ENCODE data around the gene SALL3.

Gene SALL3

DNA sequence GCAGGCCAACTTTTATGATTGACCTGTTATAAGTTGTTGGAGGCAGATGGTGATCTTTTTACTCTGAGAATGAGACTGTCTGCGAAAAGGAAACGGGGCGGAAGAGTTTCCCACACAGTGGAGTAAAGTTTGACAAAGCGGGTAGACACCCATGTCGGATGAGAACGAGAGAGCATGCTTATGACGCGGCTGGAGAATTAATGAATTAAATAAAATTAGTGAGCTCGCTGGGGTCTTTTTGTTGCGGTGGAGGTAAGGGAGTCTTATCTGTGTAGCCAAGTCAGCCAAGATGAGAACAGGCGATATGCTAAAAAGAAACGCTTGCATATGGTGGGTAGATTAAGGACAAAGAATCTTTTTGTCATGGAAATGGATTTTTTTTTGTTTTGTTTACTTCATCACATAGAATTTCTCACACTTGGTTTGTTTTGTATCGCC is 1.8 kb downstream of the SALL3 start:
- no peak for DNase-seq

DNA sequence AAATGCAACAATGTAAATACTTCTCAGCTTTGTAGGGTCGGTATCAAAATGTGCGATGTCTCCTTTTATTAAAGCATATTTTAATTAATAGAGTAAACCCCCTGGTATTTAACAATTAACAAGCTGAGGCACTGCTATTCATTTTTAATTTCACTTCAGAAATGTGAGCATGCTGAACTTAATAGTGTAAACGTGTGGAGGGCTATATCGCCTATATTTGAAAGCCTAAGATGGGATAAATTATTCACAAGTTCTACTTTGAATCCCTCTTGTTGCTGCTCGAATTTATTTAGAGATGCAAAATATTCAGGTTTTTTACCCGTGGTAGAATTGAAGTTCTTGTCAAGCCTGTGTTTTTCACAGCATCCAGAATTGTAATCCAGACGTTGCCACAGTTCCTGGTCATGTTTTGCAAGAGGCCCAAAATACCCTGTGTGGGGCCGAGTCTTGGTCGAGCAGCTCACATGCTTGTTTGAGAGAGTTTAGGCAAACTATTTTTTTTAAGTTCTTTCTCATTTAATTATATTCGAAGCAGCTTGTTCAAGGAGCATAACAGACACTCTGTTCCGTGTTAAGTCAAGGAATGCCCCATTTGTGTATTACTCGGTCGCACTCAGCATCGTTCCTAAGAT is 2.5 kb downstream of the SALL3 start:
- no peak for DNase-seq

DNA sequence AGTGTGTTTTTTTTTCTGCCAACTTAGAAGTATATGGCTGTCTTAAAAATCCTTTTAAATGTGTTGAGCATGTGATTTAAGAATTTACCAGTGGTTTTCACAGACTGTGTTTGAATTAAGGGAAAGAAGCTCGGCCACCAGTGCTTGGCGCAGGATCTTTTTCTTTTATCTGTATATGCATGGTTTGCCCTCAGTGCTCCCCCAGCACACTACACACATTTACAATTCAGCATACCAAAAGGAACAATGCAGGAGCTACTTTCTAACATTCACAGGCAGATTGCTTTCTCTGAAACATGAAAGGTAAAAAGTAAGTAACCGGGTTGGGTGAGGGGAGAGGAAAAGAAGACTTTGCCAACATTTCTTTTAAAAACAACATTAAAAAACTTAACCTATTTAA is 3.9 kb downstream of the SALL3 start:
- DNase-seq: no peak

DNA sequence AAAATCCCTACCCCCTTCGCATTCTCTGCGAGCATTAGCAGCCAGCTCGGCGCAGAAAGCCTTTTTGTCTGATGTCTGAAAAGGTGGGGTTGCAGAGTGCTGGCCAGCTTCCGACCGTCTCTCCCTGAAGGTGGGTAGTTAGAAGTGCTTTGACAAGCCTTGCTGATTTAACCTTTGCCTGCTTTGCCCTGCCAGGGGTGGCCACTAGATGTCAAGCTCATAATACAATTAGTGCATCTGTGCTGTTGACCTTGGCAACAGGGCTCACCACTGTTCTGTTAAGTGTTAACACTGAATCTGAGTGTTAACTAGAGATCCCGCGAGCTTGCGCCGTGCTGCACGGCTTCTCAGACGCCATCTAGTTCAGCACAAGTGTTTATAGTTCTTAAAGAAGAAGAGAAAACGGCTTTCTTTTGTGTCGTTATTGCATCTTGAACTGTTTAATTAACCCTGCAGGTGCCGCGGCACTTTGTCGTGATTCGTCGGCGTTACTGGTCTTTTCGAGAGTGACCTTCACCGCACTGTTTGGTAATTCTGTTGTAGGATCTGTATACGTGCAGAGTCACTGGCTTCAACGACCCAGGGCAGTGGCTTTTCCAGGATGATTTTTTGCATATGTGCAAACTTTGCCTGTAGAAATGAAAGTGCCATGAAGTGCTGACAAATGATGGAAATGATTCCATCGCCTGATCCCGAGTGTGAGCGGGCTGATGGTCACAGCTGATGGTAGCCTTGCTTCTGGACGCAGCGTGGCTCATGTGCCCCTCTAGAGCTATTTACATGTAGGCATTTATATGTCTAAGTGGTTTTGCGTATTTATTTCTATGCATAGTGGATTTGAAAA is 5.5 kb downstream of the SALL3 start:
- DNase-seq: no peak

DNA sequence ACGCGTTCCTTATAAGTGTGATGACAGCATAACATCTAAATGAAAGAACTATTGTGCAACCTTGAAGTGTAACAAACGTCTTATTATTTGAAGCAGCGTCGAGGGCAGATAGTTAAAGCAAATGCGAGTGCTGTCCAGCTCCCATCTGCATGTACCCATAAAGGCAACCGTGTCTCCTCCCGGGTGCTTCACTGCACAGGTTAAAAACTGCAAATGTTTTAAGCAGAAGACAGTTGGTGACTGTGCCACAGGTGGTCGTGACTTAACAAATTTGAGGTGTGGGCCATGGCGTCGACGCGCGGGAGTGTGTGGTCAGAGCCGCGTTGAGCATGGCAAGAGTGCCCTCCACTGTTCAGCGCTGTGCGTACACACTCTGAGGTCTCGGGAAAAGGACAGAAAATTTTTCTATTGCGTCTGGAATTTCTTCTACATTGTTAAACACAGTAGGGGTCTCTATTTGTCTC is 6.4 kb downstream of the SALL3 start:
- DNase-seq: no peak

DNA sequence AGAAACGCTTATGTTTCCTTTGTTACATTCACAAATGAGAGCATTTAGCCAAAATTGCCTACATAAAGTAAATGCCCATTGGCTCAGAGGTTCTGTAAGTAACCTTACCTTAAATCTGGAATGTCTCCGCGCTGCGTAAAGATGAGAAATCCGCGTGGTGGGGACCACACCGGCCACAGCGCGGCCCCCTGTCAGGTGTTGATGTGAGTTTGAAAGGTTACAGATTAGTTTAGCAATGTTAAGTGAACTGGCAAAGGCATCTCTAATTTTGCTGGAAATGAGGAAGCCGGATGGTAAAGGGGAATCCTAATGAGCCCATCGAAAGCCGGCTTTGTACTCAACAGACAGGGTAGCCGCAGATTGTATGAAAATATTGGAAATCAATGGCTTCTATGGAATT is 11.8 kb downstream of the SALL3 start:
- no peak for DNase-seq

DNA sequence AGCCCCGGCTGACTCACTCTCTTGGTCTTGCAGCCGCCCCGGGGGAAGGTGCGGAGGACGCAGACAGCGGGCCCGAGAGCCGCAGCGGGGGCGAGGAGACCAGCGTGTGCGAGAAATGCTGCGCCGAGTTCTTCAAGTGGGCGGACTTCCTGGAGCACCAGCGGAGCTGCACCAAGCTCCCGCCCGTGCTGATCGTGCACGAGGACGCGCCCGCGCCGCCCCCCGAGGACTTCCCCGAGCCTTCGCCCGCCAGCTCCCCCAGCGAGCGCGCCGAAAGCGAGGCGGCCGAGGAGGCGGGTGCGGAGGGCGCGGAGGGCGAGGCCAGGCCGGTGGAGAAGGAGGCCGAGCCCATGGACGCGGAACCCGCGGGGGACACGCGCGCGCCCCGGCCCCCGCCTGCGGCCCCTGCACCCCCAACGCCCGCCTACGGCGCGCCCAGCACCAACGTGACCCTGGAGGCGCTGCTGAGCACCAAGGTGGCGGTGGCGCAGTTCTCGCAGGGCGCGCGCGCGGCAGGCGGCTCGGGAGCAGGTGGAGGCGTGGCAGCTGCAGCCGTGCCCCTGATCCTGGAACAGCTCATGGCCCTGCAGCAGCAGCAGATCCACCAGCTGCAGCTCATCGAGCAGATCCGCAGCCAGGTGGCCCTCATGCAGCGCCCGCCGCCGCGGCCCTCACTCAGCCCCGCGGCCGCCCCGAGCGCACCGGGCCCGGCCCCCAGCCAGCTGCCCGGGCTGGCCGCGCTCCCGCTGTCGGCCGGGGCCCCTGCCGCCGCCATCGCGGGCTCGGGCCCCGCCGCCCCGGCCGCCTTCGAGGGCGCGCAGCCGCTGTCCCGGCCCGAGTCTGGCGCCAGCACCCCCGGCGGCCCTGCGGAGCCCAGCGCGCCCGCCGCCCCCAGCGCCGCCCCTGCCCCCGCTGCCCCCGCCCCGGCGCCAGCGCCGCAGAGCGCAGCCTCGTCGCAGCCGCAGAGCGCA is 12.7 kb downstream of the SALL3 start:
- no peak for DNase-seq

DNA sequence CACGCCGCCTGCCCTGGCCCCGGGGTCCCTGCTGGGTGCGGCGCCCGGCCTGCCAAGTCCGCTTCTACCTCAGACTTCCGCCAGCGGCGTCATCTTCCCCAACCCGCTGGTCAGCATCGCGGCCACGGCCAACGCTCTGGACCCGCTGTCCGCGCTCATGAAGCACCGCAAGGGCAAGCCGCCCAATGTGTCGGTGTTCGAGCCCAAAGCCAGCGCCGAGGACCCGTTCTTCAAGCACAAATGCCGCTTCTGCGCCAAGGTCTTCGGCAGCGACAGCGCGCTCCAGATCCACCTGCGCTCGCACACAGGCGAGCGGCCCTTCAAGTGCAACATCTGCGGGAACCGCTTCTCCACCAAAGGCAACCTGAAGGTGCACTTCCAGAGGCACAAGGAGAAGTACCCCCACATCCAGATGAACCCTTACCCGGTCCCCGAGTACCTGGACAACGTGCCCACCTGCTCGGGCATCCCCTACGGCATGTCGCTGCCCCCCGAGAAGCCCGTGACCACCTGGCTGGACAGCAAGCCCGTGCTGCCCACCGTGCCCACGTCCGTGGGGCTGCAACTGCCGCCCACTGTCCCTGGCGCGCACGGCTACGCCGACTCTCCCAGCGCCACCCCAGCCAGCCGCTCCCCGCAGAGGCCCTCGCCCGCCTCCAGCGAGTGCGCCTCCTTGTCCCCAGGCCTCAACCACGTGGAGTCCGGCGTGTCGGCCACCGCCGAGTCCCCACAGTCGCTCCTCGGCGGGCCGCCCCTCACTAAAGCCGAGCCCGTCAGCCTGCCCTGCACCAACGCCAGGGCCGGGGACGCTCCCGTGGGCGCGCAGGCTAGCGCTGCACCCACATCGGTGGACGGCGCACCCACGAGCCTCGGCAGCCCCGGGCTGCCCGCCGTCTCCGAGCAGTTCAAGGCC is 13.7 kb downstream of the SALL3 start:
- no peak for DNase-seq

DNA sequence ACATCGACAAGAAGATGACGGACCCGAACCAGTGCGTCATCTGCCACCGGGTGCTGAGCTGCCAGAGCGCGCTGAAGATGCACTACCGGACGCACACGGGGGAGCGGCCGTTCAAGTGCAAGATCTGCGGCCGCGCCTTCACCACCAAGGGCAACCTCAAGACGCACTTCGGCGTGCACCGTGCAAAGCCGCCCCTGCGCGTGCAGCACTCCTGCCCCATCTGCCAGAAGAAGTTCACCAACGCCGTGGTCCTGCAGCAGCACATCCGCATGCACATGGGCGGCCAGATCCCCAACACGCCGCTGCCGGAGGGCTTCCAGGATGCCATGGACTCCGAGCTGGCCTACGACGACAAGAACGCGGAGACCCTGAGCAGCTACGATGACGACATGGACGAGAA is 14.4 kb downstream of the SALL3 start:
- DNase-seq: no peak

DNA sequence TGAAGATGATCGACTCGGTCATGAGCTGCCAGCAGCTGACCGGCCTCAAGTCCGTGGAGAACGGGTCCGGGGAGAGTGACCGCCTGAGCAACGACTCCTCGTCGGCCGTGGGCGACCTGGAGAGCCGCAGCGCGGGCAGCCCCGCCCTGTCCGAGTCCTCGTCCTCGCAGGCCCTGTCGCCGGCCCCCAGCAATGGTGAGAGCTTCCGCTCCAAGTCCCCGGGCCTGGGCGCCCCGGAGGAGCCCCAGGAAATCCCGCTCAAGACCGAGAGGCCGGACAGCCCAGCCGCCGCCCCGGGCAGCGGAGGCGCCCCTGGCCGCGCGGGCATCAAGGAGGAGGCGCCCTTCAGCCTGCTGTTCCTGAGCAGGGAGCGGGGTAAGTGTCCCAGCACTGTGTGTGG is 14.9 kb downstream of the SALL3 start:
- DNase-seq: no peak

DNA sequence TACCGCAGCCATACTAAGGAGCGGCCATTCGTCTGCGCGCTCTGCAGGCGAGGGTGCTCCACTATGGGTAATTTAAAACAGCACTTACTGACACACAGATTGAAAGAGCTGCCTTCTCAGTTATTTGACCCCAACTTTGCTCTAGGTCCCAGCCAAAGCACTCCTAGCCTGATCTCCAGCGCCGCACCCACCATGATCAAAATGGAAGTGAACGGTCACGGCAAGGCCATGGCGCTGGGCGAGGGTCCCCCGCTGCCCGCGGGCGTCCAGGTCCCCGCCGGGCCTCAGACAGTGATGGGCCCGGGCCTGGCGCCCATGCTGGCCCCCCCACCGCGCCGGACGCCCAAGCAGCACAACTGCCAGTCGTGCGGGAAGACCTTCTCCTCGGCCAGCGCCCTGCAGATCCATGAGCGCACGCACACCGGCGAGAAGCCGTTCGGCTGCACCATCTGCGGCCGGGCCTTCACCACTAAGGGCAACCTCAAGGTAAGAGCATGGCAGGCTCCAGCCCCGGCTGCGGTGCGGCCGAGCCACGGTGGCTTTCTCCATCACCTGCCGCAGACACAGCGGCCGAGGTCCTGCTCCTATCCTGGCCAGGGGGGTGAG is 15.5 kb downstream of the SALL3 start:
- no peak for DNase-seq

DNA sequence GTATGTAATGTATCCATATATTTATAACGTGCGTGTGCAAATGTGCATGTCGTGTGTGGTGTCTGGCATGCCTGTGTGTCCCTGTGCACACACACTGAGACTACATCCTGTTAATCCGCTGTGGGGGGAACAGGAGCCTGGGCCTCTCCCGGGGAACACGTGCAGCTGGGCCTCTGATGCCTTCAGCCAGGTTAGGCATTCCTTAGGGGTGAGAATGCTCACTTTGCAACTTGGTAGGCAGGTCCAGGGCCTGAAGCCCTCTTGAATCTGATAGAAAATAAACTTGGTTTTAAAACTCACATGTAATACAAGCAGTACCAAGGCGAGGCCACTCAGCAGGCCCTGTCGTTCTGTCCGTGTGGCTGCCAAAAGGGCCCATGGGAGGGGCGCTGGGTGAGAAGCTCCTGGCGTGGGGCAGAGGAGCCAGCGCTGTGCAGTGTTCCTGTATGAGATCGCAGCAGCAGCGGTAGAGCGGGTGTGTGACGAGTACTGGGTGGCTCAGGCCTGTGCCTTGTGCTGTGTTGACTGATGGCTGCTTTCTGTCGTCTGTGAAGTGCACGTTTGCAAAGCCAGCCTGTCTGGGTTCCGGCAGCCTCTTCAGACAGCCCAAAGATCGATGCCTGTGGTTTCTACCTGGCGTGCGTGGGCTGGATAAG is 16.2 kb downstream of the SALL3 start:
- DNase-seq: no peak

DNA sequence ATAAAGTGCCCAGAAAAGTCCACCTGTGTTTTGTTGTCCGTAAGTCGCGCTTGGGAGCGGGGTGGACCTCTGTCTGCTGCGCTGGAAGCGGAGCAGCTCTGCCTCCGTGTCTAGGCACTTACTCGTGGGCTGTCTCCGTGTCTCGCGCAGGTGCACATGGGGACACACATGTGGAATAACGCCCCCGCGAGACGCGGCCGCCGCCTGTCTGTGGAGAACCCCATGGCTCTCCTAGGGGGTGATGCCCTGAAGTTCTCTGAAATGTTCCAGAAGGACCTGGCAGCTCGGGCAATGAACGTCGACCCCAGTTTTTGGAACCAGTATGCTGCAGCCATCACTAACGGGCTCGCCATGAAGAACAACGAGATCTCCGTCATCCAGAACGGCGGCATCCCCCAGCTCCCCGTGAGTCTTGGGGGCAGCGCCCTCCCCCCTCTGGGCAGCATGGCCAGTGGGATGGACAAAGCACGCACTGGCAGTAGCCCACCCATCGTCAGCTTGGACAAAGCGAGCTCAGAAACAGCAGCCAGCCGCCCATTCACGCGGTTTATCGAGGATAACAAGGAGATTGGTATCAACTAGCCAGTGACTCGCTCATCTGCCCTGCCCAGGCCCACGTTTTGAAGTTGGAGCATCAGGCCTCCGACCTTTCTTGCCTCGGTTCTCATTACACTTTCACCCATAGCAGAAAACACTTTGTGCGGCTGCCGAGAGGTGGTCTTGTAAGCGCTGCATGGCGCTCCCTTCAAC is 17.3 kb downstream of the SALL3 start:
- DNase-seq: no peak

DNA sequence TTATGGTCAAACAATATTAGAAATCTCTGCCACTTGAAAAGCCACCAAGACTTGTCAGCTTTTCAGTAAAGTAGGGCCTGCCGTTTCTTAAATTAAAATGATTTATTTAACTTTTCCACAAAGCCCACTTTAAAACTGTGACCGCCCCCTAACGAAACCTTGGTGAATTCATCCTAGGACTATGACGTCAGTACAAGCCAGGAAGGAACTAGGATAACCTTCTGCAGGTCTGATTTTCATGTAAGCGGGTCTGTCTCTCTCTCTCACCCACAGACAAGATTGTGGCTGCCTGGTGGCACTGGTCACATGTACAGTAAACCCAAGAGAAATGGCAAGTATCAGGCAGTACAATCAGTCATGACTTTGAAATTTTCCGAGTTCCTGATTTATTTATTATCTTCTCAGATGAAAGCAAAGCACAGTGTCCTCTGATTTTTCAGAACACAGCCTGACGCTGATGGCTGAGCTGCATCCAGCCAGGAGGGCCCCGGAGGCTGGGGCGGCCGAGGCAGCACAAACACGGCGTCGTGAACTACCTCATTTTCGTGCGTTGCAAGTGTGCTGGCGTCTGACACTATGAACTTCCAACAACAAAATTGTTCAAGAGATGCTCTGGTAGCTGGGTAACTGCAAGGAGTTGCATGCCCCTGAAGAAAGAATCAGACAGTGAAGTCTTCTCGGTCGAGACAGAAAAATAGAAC is 18.9 kb downstream of the SALL3 start:
- no peak for DNase-seq

DNA sequence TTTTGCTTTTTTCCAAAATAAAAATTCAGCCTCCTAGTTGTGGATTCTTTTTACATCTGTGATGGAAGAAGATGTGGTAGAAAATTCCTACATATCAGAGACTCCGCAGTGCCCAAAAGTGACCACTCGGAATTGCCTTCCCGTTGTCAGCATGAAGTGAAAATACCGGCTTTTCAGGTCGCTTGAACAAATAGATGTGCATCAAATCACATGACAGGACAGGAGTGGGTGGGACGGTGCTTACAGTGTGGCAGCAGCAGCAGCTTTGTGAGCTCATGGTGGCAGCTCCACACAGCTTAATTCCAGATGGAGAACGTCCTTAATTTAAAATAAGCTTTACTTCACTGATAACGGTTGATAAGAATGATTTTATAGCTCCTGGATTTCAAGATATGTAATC is 20.3 kb downstream of the SALL3 start:
- no peak for DNase-seq

DNA sequence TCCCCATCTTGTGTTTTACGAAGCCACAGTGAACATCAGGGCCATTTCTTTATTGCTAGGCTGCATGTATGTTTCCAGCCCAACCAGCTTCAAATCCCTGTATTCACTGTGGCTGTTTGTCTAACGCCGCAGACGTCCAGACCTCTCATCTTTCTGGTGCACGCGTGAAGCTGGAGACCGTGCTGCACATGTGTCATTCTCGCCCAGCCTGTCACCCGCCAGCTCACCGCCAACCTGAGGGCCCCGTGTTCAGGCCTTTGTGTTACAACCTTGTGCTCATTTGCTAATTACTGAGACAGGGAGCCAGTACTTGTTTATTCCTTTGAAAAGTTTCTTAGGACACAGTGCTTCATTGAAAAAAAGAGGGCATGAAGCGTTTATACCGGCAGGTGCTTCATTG is 21.4 kb downstream of the SALL3 start:
- DNase-seq: no peak

DNA sequence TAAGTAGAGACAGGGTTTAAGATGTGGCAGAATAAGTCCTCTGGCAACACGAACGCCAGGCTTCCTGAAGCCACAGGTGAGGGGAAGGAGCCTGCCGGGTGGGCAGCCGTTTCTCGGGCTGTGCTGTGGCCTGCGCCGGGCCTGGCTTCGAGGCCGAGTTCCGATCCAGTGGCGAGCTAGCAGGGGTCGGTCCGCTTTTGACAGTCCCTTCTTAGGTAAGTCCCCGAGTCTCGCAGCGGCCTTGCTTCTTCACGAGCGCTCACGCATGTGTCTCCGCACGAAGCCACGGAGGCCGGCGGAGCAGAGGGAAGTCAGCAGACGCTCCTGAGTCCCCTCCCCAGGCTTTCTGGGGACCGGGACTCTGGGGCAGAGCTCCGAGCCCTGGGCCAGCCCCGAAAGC is 26.0 kb downstream of the SALL3 start:
- no peak for DNase-seq

DNA sequence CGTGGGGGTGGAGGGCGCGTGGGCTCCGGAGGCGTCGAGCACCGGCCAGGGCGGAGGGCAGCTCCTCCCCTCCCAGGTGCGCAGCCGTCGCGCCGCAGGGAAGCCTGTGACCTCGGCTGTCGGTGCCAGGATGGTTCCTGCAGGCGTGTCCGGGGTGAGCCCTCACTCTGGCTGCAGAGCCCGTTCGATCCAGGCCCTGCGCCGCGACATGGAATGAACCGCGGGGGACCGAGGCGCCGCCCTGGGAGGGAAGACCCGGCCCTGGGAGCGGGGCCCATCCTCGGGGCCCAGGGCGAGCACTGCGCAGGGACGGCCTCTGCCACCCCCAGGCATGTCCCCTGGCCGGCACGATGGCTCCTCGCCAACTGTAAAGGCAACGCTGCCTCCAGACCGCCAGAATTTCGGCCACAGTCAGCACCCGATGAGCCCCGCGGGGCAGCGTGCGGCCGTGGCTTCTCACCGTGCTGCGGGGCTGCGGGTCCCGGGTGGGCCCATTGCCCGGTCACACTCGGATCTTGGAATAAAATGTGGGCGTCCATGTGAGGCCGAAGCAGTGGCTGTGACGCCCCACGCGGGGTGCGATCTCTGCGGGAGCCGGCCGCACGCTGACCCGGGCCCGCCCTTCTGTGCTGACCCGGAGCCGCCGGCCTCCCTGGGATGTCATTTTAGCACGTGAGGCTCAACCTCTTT is 26.6 kb downstream of the SALL3 start:
- no peak for DNase-seq

DNA sequence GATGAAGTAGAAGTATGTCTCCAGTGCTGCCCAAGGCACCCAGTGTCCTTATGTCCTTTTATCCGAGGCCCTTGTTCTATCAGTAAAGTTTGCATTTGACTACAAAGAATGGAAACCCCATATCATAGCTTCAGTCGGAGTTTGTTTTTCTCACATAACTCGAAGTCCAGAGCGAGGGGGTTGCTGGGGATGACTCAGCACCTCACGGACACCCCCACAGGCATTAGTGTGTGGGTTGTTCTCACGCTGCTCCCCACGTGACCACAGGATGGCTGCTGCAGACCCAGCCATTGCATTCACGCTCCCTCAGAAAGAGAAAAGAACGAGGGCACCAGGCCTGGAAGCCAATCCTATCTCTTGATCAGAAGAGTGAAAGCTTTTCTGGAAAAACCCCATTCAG is 27.8 kb downstream of the SALL3 start:
- DNase-seq: no peak

Measured in activated CD8-positive, alpha-beta memory T cell treated with anti-CD3 and anti-CD28 coated beads, Interleukin-2, amount 50 U/mL, for 4 hours (primary cell).